ENCODE data around the gene LDLRAD4.

- TF ChIP-seq POLR2A (IDR thresholded peaks at IDR 0.05; ENCODE audit: low read depth, low read length) (no peak), SPI1 (IDR thresholded peaks at IDR 0.05; ENCODE audit: low read depth, low read length) (no peak), TAF1 (IDR thresholded peaks at IDR 0.05; ENCODE audit: low read depth, low read length) (no peak), POLR2AphosphoS5 (IDR thresholded peaks at IDR 0.05; ENCODE audit: low read depth, low read length) (no peak), PAX5 (IDR thresholded peaks at IDR 0.05; ENCODE audit: insufficient read depth, low read length, severe bottlenecking) (no peak), POU2F2 (IDR thresholded peaks at IDR 0.05; ENCODE audit: low read depth, low read length) (no peak)
These were observed 1.1 kb downstream of the LDLRAD4 start for GRCh38 chr18:13219593-13220159.

All from GM12891 (cell line).